Breast epithelium (tissue), 3 donors: ENCODE results near the gene CSMD2.

Experiments
- POLR2A ChIP-seq: fragments of 450-650 bp; IDR thresholded peaks from one replicate; pipeline ENCODE4 v1.6.1; 2016; ENCODE audit warnings: antibody characterized with exemption, mild to moderate bottlenecking, moderate library complexity
- POLR2AphosphoS5 ChIP-seq, 3 donors: sonication (generic); formaldehyde crosslinking; IDR thresholded peaks; one replicate each; pipeline ENCODE4 v1.6.1; 2017; ENCODE audit warnings: antibody characterized with exemption in 3 of 3
- TF ChIP-seq, protein P1 (sequence below), 3 donors: fragments of 450-650 bp; IDR thresholded peaks; one replicate each; pipeline ENCODE4 v1.5.1; 2016 to 2017; ENCODE audit warnings: antibody characterized with exemption in 3 of 3, mild to moderate bottlenecking in 3 of 3, moderate library complexity in 3 of 3

DNA sequence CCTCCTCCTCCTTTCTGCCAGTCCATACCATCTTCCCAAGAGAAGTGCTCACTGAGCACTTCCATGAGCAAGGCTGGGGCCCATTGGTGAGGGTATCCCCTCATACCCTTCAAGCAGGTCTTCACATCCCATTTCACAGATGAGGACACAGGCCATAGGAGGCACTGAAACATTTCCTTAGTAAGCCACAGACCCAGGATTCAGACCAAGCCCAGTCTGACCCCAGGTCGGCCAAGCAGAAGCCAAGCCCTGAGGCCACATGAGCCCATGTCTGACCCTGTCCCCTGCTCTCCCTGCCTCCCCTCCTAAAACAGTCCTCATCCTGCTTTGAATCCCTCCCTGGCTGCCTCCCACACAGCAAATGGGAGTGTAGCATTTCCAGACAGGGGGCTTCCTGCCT is 546.4 kb downstream of the CSMD2 start:
- TF ChIP-seq, protein P1, sequence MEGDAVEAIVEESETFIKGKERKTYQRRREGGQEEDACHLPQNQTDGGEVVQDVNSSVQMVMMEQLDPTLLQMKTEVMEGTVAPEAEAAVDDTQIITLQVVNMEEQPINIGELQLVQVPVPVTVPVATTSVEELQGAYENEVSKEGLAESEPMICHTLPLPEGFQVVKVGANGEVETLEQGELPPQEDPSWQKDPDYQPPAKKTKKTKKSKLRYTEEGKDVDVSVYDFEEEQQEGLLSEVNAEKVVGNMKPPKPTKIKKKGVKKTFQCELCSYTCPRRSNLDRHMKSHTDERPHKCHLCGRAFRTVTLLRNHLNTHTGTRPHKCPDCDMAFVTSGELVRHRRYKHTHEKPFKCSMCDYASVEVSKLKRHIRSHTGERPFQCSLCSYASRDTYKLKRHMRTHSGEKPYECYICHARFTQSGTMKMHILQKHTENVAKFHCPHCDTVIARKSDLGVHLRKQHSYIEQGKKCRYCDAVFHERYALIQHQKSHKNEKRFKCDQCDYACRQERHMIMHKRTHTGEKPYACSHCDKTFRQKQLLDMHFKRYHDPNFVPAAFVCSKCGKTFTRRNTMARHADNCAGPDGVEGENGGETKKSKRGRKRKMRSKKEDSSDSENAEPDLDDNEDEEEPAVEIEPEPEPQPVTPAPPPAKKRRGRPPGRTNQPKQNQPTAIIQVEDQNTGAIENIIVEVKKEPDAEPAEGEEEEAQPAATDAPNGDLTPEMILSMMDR (IDR thresholded peaks at IDR 0.05) = no peak
- TF ChIP-seq POLR2A (no peak), POLR2AphosphoS5 (IDR thresholded peaks at IDR 0.05) (no peak)
